ENCODE results near the gene OR4F15.
"Not testable (repeated sequence)": the region's sequence is repeated elsewhere in the genome, so short reads cannot be mapped to it uniquely, and the experiment has no call there.

The OR4F15 gene

DNA sequence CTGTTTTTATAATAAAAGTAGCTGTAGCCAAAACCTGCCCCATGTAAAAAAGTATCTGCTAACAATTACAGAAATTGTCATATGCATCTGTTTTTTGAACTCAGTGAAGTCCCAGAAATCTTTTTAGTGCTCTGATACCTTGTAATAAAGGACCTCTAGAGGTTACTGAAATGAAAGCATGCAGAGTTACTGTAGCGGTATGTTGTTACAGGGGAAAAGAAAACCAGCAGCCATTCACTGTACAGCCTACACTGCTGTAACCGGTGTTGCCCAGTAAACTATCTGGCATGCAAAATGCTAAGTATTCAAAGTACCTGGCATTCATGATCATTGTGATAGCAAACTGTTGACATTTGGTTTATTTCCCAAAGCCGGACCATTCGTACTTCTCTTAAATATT, 21.3 kb upstream of the OR4F15 start:
- H3K27me3 Mint-ChIP-seq = peaks cover 12% of the 10 kb centered on the region
- not testable (repeated sequence) for H3K4me1 Mint-ChIP-seq, H3K9me3 Mint-ChIP-seq, ATAC-seq, H3K36me3 Mint-ChIP-seq, H3K27ac Mint-ChIP-seq, H3K4me3 Mint-ChIP-seq

- H3K4me3 Mint-ChIP-seq, H3K27ac Mint-ChIP-seq, H3K4me1 Mint-ChIP-seq, H3K36me3 Mint-ChIP-seq, ATAC-seq, H3K9me3 Mint-ChIP-seq: not testable (repeated sequence)
- H3K27me3 Mint-ChIP-seq = peaks cover 26% of the 10 kb centered on the region
Observed at GRCh38 chr15:101793981-101794380, 18.0 kb upstream of the OR4F15 start.

- H3K27ac Mint-ChIP-seq = no peak overlapping the region
- no peak for ATAC-seq
- H3K4me1 Mint-ChIP-seq = no peaks in the 10 kb centered on the region
- no peak overlapping the region for H3K4me3 Mint-ChIP-seq
- H3K36me3 Mint-ChIP-seq = no peaks in the 10 kb centered on the region
- peaks cover 26% of the 10 kb centered on the region for H3K27me3 Mint-ChIP-seq
- no peaks in the 10 kb centered on the region for H3K9me3 Mint-ChIP-seq
Observed at GRCh38 chr15:101795455-101795854, 16.5 kb upstream of the OR4F15 start.

DNA sequence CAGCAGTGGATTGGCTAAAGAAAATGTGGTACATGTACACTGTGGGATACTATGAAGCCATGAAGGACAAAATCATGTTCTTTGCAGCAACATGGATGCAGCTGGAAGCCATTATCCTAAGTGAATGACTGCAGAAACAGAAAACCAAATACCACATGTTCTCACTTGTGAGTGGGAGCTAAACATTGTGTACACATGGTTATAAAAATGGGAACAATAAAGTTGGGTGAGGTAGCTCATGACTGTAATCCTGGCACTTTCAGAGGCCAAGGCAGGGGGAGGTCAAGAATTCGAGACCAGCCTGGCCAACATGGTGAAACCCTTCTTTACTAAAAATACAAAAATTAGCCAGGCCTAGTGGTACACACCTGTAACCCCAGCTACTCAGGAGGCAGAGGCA, 12.3 kb upstream of the OR4F15 start:
- Mint-ChIP-seq H3K9me3 (peaks cover 4% of the 10 kb centered on the region), H3K4me3 (no peak overlapping the region), H3K4me1 (no peaks in the 10 kb centered on the region), H3K27me3 (peaks cover 21% of the 10 kb centered on the region), H3K36me3 (no peaks in the 10 kb centered on the region), H3K27ac (no peak overlapping the region)
- ATAC-seq = no peak

GRCh38 chr15:101801048-101801447, 11.0 kb upstream of the OR4F15 start:
- no peaks in the 10 kb centered on the region for H3K36me3 Mint-ChIP-seq
- H3K27ac Mint-ChIP-seq = no peak overlapping the region
- no peaks in the 10 kb centered on the region for H3K4me1 Mint-ChIP-seq
- peaks cover 4% of the 10 kb centered on the region for H3K9me3 Mint-ChIP-seq
- ATAC-seq = no peak
- no peak overlapping the region for H3K4me3 Mint-ChIP-seq
- peaks cover 17% of the 10 kb centered on the region for H3K27me3 Mint-ChIP-seq

DNA sequence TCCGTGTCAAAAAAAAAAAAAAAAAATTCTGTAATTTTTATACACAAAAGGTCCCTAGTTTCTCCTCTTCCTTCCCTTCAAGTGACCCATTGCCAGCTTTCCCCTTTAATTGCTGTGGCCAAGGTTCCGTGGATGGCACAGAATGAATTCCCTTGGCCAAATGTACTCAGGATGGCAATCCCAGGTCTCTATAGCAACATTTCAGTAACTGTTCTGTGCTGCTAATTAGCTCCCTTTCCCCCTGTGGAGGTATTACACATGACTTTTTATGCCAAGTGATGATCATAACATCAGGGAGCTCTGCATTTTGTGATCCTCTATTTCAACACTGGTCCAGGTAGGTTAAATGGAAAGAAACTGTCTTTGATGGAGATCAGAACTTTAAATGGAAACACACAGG, 8.8 kb upstream of the OR4F15 start, which contains the start of gene OR4F6:
TSS of gene OR4F6 (plus strand) at position 301 of the 400 bp plus-strand sequence. CDS start 2,211 bp downstream, outside the sequence.
- Mint-ChIP-seq H3K4me1 (no peaks in the 10 kb centered on the region), H3K9me3 (peaks cover 4% of the 10 kb centered on the region), H3K27me3 (peaks cover 9% of the 10 kb centered on the region), H3K27ac (no peak within 1 kb of the TSS), H3K4me3 (no peak within 1 kb of the TSS), H3K36me3 (no peaks in the 10 kb centered on the region)
- no peak for ATAC-seq

DNA sequence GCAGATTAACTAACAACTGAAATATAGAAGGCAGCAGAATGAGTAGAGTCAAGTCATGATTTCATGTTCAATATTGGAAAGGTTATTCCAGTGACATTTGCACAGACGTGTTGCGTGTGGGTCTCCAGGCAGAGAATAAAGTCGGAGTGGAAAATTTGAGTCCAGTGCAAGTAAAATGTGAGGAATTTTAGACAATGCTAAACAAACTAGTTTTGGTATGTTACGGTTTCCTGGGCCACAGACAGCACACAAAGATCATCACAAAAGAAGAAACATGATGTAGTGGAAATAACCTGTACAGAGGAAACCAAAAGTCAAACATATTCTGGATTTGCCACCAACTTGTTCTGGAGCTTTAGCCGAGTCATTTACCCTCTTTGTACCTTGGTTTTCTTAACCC, 8.3 kb upstream of the OR4F15 start:
- Mint-ChIP-seq H3K27ac (no peak overlapping the region), H3K4me1 (no peaks in the 10 kb centered on the region), H3K36me3 (no peaks in the 10 kb centered on the region), H3K9me3 (peaks cover 4% of the 10 kb centered on the region), H3K4me3 (no peak overlapping the region), H3K27me3 (peaks cover 9% of the 10 kb centered on the region)
- no peak for ATAC-seq

GRCh38 chr15:101804375-101804774, 7.6 kb upstream of the OR4F15 start:
- Mint-ChIP-seq H3K36me3 (no peaks in the 10 kb centered on the region), H3K27me3 (peaks cover 11% of the 10 kb centered on the region), H3K9me3 (peaks cover 4% of the 10 kb centered on the region), H3K27ac (no peak overlapping the region), H3K4me1 (no peaks in the 10 kb centered on the region), H3K4me3 (no peak overlapping the region)
- ATAC-seq = no peak

GRCh38 chr15:101804941-101805340, 7.1 kb upstream of the OR4F15 start:
- Mint-ChIP-seq H3K27ac (no peak overlapping the region), H3K27me3 (peaks cover 17% of the 10 kb centered on the region), H3K4me1 (no peaks in the 10 kb centered on the region), H3K4me3 (no peak overlapping the region), H3K36me3 (no peaks in the 10 kb centered on the region), H3K9me3 (peaks cover 4% of the 10 kb centered on the region)
- ATAC-seq = no peak

DNA sequence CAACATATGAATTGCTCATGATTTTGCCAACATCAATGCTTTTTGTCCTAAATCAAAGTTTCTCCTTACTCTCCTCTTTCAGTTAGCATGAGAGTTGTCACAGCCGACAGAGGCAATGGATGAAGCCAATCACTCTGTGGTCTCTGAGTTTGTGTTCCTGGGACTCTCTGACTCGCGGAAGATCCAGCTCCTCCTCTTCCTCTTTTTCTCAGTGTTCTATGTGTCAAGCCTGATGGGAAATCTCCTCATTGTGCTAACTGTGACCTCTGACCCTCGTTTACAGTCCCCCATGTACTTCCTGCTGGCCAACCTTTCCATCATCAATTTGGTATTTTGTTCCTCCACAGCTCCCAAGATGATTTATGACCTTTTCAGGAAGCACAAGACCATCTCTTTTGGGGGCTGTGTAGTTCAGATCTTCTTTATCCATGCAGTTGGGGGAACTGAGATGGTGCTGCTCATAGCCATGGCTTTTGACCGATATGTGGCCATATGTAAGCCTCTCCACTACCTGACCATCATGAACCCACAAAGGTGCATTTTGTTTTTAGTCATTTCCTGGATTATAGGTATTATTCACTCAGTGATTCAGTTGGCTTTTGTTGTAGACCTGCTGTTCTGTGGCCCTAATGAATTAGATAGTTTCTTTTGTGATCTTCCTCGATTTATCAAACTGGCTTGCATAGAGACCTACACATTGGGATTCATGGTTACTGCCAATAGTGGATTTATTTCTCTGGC, 6.2 kb upstream of the OR4F15 start:
- Mint-ChIP-seq H3K9me3 (peaks cover 4% of the 10 kb centered on the region), H3K36me3 (no peaks in the 10 kb centered on the region), H3K4me3 (no peak overlapping the region), H3K27ac (no peak overlapping the region), H3K27me3 (peaks cover 19% of the 10 kb centered on the region), H3K4me1 (no peaks in the 10 kb centered on the region)
- ATAC-seq = no peak

- H3K4me3 Mint-ChIP-seq = no peak overlapping the region
- no peaks in the 10 kb centered on the region for H3K4me1 Mint-ChIP-seq
- H3K9me3 Mint-ChIP-seq = peaks cover 3% of the 10 kb centered on the region
- no peaks in the 10 kb centered on the region for H3K36me3 Mint-ChIP-seq
- H3K27ac Mint-ChIP-seq = no peak overlapping the region
- ATAC-seq = no peak
- peaks cover 29% of the 10 kb centered on the region for H3K27me3 Mint-ChIP-seq
Observed at GRCh38 chr15:101807345-101807945, 4.6 kb upstream of the OR4F15 start.

DNA sequence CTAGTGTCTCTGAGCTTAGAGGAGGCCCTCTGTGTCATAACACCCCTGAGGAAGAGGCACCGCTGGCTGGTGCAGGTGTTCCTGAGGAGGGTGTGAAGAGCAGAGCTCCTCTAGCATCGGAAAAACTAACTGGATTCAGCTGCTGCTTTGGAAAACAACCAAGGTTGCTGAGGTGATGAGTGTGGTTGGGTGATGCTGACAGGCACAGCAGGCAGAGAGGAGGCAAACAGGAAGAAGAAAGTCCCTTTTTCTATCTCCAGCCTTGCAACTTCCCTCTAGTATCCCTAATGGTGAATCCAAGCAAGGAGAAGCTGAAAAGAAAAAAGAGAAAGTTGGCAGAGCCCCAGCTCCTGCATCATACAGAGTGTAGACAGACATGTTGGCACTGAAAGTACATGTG, 3.8 kb upstream of the OR4F15 start:
- Mint-ChIP-seq H3K27me3 (peaks cover 36% of the 10 kb centered on the region), H3K4me1 (no peaks in the 10 kb centered on the region), H3K27ac (no peak overlapping the region), H3K36me3 (no peaks in the 10 kb centered on the region), H3K9me3 (no peaks in the 10 kb centered on the region), H3K4me3 (no peak overlapping the region)
- ATAC-seq = no peak

- Mint-ChIP-seq H3K27me3 (peaks cover 46% of the 10 kb centered on the region), H3K4me3 (no peak overlapping the region), H3K27ac (no peak overlapping the region), H3K4me1 (no peaks in the 10 kb centered on the region), H3K9me3 (no peaks in the 10 kb centered on the region), H3K36me3 (no peaks in the 10 kb centered on the region)
- no peak for ATAC-seq
Observed at GRCh38 chr15:101810456-101810855, 1.5 kb upstream of the OR4F15 start.

GRCh38 chr15:101810876-101811275, 1.1 kb upstream of the OR4F15 start:
- Mint-ChIP-seq H3K27ac (no peak overlapping the region), H3K9me3 (no peaks in the 10 kb centered on the region), H3K4me3 (no peak overlapping the region), H3K36me3 (no peaks in the 10 kb centered on the region), H3K27me3 (peaks cover 48% of the 10 kb centered on the region), H3K4me1 (no peaks in the 10 kb centered on the region)
- ATAC-seq = no peak

DNA sequence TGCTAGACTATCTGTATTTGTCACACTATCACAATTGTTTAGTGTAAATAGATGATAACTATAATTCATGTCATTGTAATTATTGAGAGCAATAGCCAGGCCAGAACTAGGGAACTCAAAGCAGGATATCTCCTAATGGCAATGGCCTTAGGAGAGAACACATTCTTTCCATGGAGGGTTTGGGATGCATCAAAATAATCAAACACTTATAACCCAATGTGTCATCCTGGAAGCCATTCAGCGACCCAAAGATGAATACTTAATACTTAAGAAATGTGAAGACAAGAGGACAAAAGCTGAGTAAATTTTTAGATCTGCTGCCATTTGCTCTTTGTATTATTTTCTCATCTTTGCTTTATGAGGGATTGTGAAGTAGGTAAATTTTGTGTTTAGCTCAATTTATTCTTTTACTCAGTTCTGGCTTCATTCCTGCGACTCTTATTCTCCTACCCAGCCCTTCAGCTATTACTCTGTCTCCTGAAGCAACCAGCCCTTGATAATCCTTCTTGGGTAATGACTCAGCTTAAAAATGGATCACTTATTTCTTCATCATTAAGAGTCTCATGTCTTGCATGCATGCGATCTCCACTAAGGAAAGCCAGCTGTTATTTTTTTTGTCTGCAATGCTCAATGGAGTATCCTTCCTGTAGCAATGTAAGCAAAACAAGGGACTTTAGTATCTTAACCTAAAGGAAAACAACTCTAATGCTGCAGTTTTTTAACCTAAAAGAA, 2.0 kb downstream of the OR4F15 start:
- Mint-ChIP-seq H3K9me3 (no peaks in the 10 kb centered on the region), H3K4me1 (no peaks in the 10 kb centered on the region), H3K27ac (no peak overlapping the region), H3K27me3 (peaks cover 47% of the 10 kb centered on the region), H3K36me3 (no peaks in the 10 kb centered on the region), H3K4me3 (no peak overlapping the region)
- ATAC-seq = no peak

DNA sequence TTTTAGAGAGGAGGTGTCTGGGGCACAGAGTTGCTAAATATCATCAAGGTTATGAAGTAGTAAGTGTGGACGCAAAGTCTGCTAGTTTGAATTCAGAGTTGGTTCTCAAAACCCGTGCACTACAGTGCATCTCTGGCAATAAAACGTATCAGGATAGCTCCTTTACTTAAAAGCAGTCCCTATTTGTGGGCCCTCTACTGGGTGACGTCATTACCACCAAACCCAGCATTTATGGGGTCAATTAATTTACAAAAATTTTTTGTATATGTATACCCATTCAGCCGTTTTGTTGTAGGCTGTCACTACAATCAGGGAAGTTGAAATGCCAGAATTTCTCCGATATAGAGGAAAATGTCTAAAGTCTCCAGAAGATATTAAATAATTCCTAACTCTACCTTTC, 8.8 kb downstream of the OR4F15 start:
- Mint-ChIP-seq H3K4me1 (no peaks in the 10 kb centered on the region), H3K27me3 (peaks cover 6% of the 10 kb centered on the region)
- ATAC-seq = no peak

More for the DNA sequence above, 8.8 kb downstream of the OR4F15 start:
- no peak overlapping the region for H3K4me3 Mint-ChIP-seq
- H3K36me3 Mint-ChIP-seq = no peaks in the 10 kb centered on the region
- H3K27ac Mint-ChIP-seq = no peak overlapping the region
- no peaks in the 10 kb centered on the region for H3K9me3 Mint-ChIP-seq
